Loucy (cell line): Measurements from ENCODE around the gene CRYBB1.

Experiments used
- H2AFZ ChIP-seq: fragments of 200-600 bp; sonication (generic); 2 replicates; pipeline ENCODE4 v1.6.0; 2016; ENCODE audit warnings: antibody characterized with exemption, mild to moderate bottlenecking, low read length, moderate library complexity
- H3F3A ChIP-seq: fragments of 200-600 bp; 2 replicates; pipeline ENCODE4 v1.6.0; 2016; ENCODE audit warnings: antibody characterized with exemption, low read depth, mild to moderate bottlenecking
- H3K27me3 ChIP-seq: fragments of 200-600 bp; sonication (generic); 2 replicates; pipeline ENCODE4 v1.6.1; 2014; ENCODE audit warnings: low read length, mild to moderate bottlenecking; ENCODE audit not compliant: insufficient read depth, poor library complexity, severe bottlenecking
- H3K36me3 ChIP-seq: fragments of 200-600 bp; sonication (generic); 2 replicates; pipeline ENCODE4 v1.6.1; 2016; ENCODE audit warnings: low read length; ENCODE audit not compliant: insufficient read depth
- H3K4me1 ChIP-seq: fragments of 200-600 bp; sonication (generic); 2 replicates; pipeline ENCODE4 v1.5.1; 2014; ENCODE audit warnings: low read length, mild to moderate bottlenecking; ENCODE audit not compliant: insufficient read depth, poor library complexity, severe bottlenecking
- H3K4me2 ChIP-seq: fragments of 200-600 bp; sonication (generic); 2 replicates; pipeline ENCODE4 v1.6.0; 2014; ENCODE audit warnings: antibody characterized with exemption, low read length, low read depth, mild to moderate bottlenecking; ENCODE audit not compliant: poor library complexity, severe bottlenecking
- H3K4me3 ChIP-seq: fragments of 200-600 bp; sonication (generic); 2 replicates; pipeline ENCODE4 v1.5.1; 2014; ENCODE audit warnings: low read length, mild to moderate bottlenecking, mixed read lengths; ENCODE audit not compliant: poor library complexity, severe bottlenecking
- H3K79me2 ChIP-seq: fragments of 200-600 bp; sonication (generic); 2 replicates; pipeline ENCODE4 v1.6.1; 2014; ENCODE audit warnings: low read length; ENCODE audit not compliant: insufficient read depth
- H3K9ac ChIP-seq: fragments of 200-600 bp; sonication (generic); 2 replicates; pipeline ENCODE4 v1.6.0; 2014; ENCODE audit warnings: mild to moderate bottlenecking, low read depth, low read length, moderate library complexity; ENCODE audit not compliant: poor library complexity, severe bottlenecking
- H3K9me2 ChIP-seq: fragments of 200-600 bp; sonication (generic); replicated peaks from 2 replicates; pipeline ENCODE4 v1.6.1; 2016; ENCODE audit warnings: low read depth, low read length, mixed read lengths
- H3K9me3 ChIP-seq: fragments of 200-600 bp; sonication (generic); 2 replicates; pipeline ENCODE4 v1.6.1; 2014; ENCODE audit warnings: mild to moderate bottlenecking, antibody characterized with exemption, low read length, low read depth; ENCODE audit not compliant: insufficient read depth
- H4K20me1 ChIP-seq: fragments of 200-600 bp; sonication (generic); 2 replicates; pipeline ENCODE4 v1.6.0; 2014; ENCODE audit warnings: antibody characterized with exemption, low read length, mild to moderate bottlenecking; ENCODE audit not compliant: insufficient read depth, poor library complexity, severe bottlenecking
- EZH2phosphoT487 ChIP-seq: fragments of 200-600 bp; IDR thresholded peaks from 2 replicates; pipeline ENCODE4 v1.6.1; 2018; ENCODE audit warnings: antibody characterized with exemption, mild to moderate bottlenecking, moderate library complexity, borderline replicate concordance
- TF ChIP-seq, protein P1 (sequence below): fragments of 200-600 bp; sonication (generic); conservative IDR thresholded peaks from 2 replicates; pipeline ENCODE4 v1.5.1; 2014; ENCODE audit warnings: mild to moderate bottlenecking, antibody characterized with exemption, low read length

Gene CRYBB1

DNA sequence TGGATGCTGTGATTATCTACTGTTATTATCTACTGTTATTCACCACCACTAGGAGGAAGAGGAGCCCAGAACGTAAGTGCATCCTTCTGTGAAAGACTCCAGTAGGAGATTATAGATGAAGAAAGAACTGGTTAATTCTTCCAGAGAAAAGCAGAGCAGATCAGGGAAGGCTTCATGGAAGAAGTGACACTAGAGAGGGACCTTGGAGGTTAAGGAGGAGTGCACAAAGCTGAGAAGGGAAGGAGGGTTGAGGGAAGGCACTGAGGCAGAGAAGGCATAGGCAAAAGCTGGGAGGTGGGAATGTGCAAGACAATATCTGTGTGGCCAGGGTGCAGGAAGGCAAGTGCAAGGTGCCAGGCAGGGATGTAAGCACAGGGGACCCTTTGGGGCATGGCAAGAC lies 13.5 kb downstream of the CRYBB1 start:
- Histone ChIP-seq H3K9ac (no peak overlapping the region), H4K20me1 (no peaks in the 10 kb centered on the region), H3K36me3 (no peaks in the 10 kb centered on the region), H3K4me3 (no peak overlapping the region), H3K9me3 (no peaks in the 10 kb centered on the region), H3K79me2 (no peaks in the 10 kb centered on the region), H3K4me1 (peaks cover 4% of the 10 kb centered on the region), H3F3A (no peaks in the 10 kb centered on the region), H3K27me3 (no peaks in the 10 kb centered on the region), H3K9me2 (no peaks in the 10 kb centered on the region), H2AFZ (no peak overlapping the region), H3K4me2 (no peak overlapping the region)
- TF ChIP-seq, protein P1, sequence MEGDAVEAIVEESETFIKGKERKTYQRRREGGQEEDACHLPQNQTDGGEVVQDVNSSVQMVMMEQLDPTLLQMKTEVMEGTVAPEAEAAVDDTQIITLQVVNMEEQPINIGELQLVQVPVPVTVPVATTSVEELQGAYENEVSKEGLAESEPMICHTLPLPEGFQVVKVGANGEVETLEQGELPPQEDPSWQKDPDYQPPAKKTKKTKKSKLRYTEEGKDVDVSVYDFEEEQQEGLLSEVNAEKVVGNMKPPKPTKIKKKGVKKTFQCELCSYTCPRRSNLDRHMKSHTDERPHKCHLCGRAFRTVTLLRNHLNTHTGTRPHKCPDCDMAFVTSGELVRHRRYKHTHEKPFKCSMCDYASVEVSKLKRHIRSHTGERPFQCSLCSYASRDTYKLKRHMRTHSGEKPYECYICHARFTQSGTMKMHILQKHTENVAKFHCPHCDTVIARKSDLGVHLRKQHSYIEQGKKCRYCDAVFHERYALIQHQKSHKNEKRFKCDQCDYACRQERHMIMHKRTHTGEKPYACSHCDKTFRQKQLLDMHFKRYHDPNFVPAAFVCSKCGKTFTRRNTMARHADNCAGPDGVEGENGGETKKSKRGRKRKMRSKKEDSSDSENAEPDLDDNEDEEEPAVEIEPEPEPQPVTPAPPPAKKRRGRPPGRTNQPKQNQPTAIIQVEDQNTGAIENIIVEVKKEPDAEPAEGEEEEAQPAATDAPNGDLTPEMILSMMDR: no peak
- TF ChIP-seq EZH2phosphoT487: no peak

DNA sequence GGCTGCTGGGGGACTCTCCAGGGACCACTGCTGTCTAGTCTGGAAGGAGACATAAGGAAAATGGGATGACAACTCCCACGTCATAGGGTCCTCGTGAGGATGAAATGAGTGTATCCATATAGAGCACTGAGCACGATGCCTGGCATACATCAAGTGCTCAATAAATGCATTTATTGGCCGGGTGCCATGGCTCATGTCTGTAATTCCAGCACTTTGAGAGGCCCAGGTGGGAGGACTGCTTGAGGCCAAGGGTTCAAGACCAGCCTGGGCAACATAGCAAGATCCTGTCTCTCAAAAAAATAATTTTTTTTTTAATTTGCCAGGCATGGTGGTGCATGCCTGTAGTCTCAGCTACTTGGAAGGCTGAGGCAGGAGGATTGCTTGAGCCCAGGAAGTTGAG lies 15.7 kb downstream of the CRYBB1 start:
- Histone ChIP-seq H4K20me1 (no peaks in the 10 kb centered on the region), H3K27me3 (no peaks in the 10 kb centered on the region), H2AFZ (no peak overlapping the region), H3K4me2 (no peak overlapping the region), H3K9ac (no peak overlapping the region), H3K9me3 (no peaks in the 10 kb centered on the region), H3K4me3 (no peak overlapping the region), H3K79me2 (no peaks in the 10 kb centered on the region), H3F3A (no peaks in the 10 kb centered on the region), H3K36me3 (no peaks in the 10 kb centered on the region), H3K4me1 (peaks cover 4% of the 10 kb centered on the region), H3K9me2 (no peaks in the 10 kb centered on the region)
- TF ChIP-seq EZH2phosphoT487: no peak
- TF ChIP-seq, protein P1: no peak

DNA sequence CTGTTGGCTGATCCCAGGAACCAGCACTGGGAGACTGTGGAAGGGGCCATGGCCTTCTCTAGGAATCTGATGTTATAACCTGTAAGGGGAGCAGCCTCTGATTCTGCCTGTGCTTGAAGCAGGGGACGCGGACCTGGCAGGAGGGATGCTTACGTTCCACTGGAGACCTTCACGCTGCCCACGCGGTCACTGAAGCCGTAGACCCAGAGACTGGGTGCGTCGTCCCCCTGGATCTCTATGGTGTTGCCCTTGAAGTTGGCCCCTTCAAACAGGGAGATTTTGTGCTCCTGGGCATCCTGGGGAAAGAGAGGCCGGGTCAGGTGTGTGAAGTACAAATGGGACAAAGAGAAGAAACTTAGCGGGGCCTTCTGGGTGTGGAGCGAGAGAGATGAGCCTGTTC lies 16.1 kb downstream of the CRYBB1 start:
- Histone ChIP-seq H3K27me3 (no peaks in the 10 kb centered on the region), H4K20me1 (no peaks in the 10 kb centered on the region), H3K9me3 (no peaks in the 10 kb centered on the region), H3K4me1 (peaks cover 4% of the 10 kb centered on the region), H3K4me3 (no peak overlapping the region), H3K9ac (no peak overlapping the region), H3K79me2 (no peaks in the 10 kb centered on the region), H2AFZ (no peak overlapping the region), H3K9me2 (no peaks in the 10 kb centered on the region), H3K36me3 (no peaks in the 10 kb centered on the region), H3K4me2 (no peak overlapping the region), H3F3A (no peaks in the 10 kb centered on the region)
- TF ChIP-seq, protein P1: no peak
- TF ChIP-seq EZH2phosphoT487: no peak
